ENCODE results near the gene ZFHX2.

DNA sequence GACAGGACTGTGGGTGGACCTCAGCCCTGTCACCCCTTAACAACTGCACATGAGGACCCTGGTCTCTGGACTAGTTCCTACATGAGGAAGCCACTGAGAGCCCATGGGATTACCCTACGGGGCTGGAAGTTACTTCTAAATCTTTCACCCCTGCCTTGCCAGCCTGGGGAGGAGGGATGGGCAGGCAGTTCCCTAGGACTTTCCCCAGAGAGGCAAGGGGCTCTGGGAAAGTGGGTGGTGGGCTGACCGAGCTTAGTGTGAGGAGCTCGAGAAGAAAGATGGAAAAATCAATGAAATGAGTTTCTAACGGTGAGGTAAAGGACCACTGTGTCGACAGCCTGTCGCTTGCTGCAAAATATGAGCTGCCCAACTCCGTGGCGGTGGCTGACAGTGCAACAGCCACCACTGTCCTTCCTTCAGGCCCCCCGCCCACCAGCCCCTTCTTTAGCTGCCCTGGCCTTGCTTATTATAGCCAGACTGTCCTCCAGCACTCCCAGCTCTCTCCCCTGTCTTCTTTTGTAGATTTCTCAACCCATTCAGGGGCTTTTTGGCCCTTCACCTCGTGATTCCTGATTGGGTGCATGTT is 5.0 kb downstream of the ZFHX2 start:
- TF ChIP-seq, protein P1, sequence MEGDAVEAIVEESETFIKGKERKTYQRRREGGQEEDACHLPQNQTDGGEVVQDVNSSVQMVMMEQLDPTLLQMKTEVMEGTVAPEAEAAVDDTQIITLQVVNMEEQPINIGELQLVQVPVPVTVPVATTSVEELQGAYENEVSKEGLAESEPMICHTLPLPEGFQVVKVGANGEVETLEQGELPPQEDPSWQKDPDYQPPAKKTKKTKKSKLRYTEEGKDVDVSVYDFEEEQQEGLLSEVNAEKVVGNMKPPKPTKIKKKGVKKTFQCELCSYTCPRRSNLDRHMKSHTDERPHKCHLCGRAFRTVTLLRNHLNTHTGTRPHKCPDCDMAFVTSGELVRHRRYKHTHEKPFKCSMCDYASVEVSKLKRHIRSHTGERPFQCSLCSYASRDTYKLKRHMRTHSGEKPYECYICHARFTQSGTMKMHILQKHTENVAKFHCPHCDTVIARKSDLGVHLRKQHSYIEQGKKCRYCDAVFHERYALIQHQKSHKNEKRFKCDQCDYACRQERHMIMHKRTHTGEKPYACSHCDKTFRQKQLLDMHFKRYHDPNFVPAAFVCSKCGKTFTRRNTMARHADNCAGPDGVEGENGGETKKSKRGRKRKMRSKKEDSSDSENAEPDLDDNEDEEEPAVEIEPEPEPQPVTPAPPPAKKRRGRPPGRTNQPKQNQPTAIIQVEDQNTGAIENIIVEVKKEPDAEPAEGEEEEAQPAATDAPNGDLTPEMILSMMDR (IDR thresholded peaks at IDR 0.05; ENCODE audit: insufficient read depth, low read depth, low read length) = no peak
- TF ChIP-seq EZH2 (IDR thresholded peaks at IDR 0.05; ENCODE audit: insufficient read depth, low read length) = no peak

Data from astrocyte (in vitro differentiated cells and primary cell).